Neural cell (in vitro differentiated cells): ENCODE results near the gene INMT. TPM values are rescaled to one million over a fixed set of nuclear protein-coding genes. Genes with fewer than 3 reads are reported as not detected.

Experiments
- H2AFZ ChIP-seq: fragments of 200-600, 300-800 bp; sonication (generic), shearing (Covaris generic); 2 replicates; pipeline ENCODE4 v1.6.0; 2014; ENCODE audit warnings: low read depth, mild to moderate bottlenecking, antibody characterized with exemption, low read length, moderate library complexity
- H3F3A ChIP-seq: fragments of 200-600 bp; shearing (Covaris generic); 2 replicates; pipeline ENCODE4 v1.6.1; 2016; ENCODE audit warnings: mild to moderate bottlenecking, moderate library complexity, mixed read lengths, antibody characterized with exemption, low read length; ENCODE audit not compliant: insufficient read depth, poor library complexity, severe bottlenecking
- H3K27ac ChIP-seq: fragments of 200-600, 300-800 bp; sonication (generic), shearing (Covaris generic); 2 replicates; pipeline ENCODE4 v1.5.1; 2014; ENCODE audit warnings: mild to moderate bottlenecking, low read length, moderate library complexity
- H3K27me3 ChIP-seq: fragments of 300-800, 200-600 bp; sonication (generic), shearing (Covaris generic); 2 replicates; pipeline ENCODE4 v1.6.0; 2014; ENCODE audit warnings: mild to moderate bottlenecking, low read depth, low read length, moderate library complexity; ENCODE audit not compliant: insufficient read depth
- H3K36me3 ChIP-seq: fragments of 300-800, 200-600 bp; sonication (generic), shearing (Covaris generic); 2 replicates; pipeline ENCODE4 v1.5.1; 2014; ENCODE audit warnings: mild to moderate bottlenecking, antibody characterized with exemption, low read length, moderate library complexity; ENCODE audit not compliant: insufficient read depth
- H3K4me2 ChIP-seq: fragments of 300-800, 200-600 bp; sonication (generic), shearing (Covaris generic); 2 replicates; pipeline ENCODE4 v1.6.0; 2014; ENCODE audit warnings: mild to moderate bottlenecking, low read length
- H3K4me3 ChIP-seq: fragments of 300-800, 200-600 bp; sonication (generic), shearing (Covaris generic); 2 replicates; pipeline ENCODE4 v1.5.1; 2014; ENCODE audit warnings: mild to moderate bottlenecking, low read length, moderate library complexity
- H3K79me2 ChIP-seq: fragments of 200-600 bp; shearing (Covaris generic); replicated peaks from 2 replicates; pipeline ENCODE4 v1.6.0; 2014; ENCODE audit warnings: mild to moderate bottlenecking, low read length, moderate library complexity; ENCODE audit not compliant: insufficient read depth
- H3K9ac ChIP-seq: fragments of 300-800, 200-600 bp; sonication (generic), shearing (Covaris generic); 2 replicates; pipeline ENCODE4 v1.6.1; 2016; ENCODE audit warnings: mild to moderate bottlenecking, low read length, mixed read lengths
- H3K9me2 ChIP-seq: fragments of 200-600 bp; shearing (Covaris generic); 2 replicates; pipeline ENCODE4 v1.6.1; 2016; ENCODE audit warnings: mild to moderate bottlenecking, low read length, mixed read lengths; ENCODE audit not compliant: insufficient read depth
- H3K9me3 ChIP-seq: fragments of 200-600, 300-800 bp; sonication (generic), shearing (Covaris generic); 2 replicates; pipeline ENCODE4 v1.6.1; 2016; ENCODE audit warnings: mild to moderate bottlenecking, mixed run types, low read length, moderate library complexity, mixed read lengths
- H4K20me1 ChIP-seq: fragments of 200-600 bp; shearing (Covaris generic); 2 replicates; pipeline ENCODE4 v1.6.1; 2016; ENCODE audit warnings: mild to moderate bottlenecking, mixed run types; ENCODE audit not compliant: insufficient read depth
- RAD21 ChIP-seq: fragments of 450-650 bp; conservative IDR thresholded peaks from 2 replicates; pipeline ENCODE4 v1.6.1; 2014; ENCODE audit warnings: antibody characterized with exemption, mild to moderate bottlenecking, moderate library complexity
- TAF1 ChIP-seq: IDR thresholded peaks from 2 replicates; pipeline ENCODE4 v1.6.1; 2012; ENCODE audit warnings: low read depth
- polyA plus RNA-seq: library from polyadenylated mRNA; depleted of rRNA; stranded (reverse); fragments of >200 nt; gene quantifications from 2 replicates; pipeline ENCODE4 v1.2.3, GENCODE V29; 2014
- TF ChIP-seq, protein P1 (sequence below): fragments of 450-650 bp; IDR thresholded peaks from 2 replicates; pipeline ENCODE4 v1.5.1; 2014; ENCODE audit warnings: antibody characterized with exemption, mild to moderate bottlenecking, moderate library complexity; ENCODE audit not compliant: poor library complexity, severe bottlenecking
- TF ChIP-seq, protein P2 (sequence below): IDR thresholded peaks from 2 replicates; pipeline ENCODE4 v1.6.1; 2012; ENCODE audit warnings: borderline replicate concordance

INMT gene
- polyA plus RNA-seq, 1 donor from 2014 or later: 0.66 TPM

DNA sequence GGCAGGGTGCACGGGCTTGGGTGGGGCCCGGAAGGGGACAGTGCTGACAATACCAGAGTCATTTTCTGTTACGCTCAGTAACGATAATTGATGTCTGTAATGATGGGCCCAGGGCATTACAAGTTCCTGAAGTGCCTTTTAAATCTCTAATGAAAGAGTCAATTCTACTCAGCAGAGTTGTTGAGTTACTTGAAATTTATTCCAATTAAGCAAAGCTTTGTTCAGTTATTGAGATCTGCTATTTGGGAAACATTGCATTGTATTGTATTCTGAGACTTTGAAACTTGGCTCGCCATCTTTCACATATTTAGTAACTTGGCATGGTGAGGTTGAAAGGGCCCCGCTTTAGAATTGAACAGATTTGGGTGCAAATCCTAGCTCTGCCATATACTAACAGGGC is 54.0 kb downstream of the INMT start:
- no peak overlapping the region for H3K27ac ChIP-seq

More for the DNA sequence above, 54.0 kb downstream of the INMT start:
- TF ChIP-seq RAD21: no peak
- TF ChIP-seq, protein P1, sequence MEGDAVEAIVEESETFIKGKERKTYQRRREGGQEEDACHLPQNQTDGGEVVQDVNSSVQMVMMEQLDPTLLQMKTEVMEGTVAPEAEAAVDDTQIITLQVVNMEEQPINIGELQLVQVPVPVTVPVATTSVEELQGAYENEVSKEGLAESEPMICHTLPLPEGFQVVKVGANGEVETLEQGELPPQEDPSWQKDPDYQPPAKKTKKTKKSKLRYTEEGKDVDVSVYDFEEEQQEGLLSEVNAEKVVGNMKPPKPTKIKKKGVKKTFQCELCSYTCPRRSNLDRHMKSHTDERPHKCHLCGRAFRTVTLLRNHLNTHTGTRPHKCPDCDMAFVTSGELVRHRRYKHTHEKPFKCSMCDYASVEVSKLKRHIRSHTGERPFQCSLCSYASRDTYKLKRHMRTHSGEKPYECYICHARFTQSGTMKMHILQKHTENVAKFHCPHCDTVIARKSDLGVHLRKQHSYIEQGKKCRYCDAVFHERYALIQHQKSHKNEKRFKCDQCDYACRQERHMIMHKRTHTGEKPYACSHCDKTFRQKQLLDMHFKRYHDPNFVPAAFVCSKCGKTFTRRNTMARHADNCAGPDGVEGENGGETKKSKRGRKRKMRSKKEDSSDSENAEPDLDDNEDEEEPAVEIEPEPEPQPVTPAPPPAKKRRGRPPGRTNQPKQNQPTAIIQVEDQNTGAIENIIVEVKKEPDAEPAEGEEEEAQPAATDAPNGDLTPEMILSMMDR: no peak
- no peak for TF ChIP-seq TAF1
- TF ChIP-seq, protein P2, sequence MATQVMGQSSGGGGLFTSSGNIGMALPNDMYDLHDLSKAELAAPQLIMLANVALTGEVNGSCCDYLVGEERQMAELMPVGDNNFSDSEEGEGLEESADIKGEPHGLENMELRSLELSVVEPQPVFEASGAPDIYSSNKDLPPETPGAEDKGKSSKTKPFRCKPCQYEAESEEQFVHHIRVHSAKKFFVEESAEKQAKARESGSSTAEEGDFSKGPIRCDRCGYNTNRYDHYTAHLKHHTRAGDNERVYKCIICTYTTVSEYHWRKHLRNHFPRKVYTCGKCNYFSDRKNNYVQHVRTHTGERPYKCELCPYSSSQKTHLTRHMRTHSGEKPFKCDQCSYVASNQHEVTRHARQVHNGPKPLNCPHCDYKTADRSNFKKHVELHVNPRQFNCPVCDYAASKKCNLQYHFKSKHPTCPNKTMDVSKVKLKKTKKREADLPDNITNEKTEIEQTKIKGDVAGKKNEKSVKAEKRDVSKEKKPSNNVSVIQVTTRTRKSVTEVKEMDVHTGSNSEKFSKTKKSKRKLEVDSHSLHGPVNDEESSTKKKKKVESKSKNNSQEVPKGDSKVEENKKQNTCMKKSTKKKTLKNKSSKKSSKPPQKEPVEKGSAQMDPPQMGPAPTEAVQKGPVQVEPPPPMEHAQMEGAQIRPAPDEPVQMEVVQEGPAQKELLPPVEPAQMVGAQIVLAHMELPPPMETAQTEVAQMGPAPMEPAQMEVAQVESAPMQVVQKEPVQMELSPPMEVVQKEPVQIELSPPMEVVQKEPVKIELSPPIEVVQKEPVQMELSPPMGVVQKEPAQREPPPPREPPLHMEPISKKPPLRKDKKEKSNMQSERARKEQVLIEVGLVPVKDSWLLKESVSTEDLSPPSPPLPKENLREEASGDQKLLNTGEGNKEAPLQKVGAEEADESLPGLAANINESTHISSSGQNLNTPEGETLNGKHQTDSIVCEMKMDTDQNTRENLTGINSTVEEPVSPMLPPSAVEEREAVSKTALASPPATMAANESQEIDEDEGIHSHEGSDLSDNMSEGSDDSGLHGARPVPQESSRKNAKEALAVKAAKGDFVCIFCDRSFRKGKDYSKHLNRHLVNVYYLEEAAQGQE: no peak
- Histone ChIP-seq H3F3A (no peaks in the 10 kb centered on the region), H3K4me2 (no peak overlapping the region), H3K4me3 (no peak overlapping the region), H2AFZ (no peak overlapping the region), H3K36me3 (no peaks in the 10 kb centered on the region), H3K79me2 (no peaks in the 10 kb centered on the region), H3K27me3 (no peaks in the 10 kb centered on the region), H3K9me2 (no peaks in the 10 kb centered on the region), H3K9me3 (no peaks in the 10 kb centered on the region), H4K20me1 (no peaks in the 10 kb centered on the region), H3K9ac (no peak overlapping the region)

Other genes starting within 250 kb of the INMT start
- gene GGCT, start 247.3 kb upstream of the INMT start, polyA plus RNA-seq: 39.8 and 40.5 TPM in 2 replicates
- gene GARS1, start 157.3 kb upstream of the INMT start, polyA plus RNA-seq: 90.8 and 99.1 TPM in 2 replicates
- 0.15 and 0.42 TPM in 2 replicates for gene CRHR2, start 69.7 kb upstream of the INMT start, polyA plus RNA-seq
- 1.0 and 1.6 TPM in 2 replicates for gene MINDY4, start 19.3 kb downstream of the INMT start, polyA plus RNA-seq
- gene AQP1, start 159.7 kb downstream of the INMT start, polyA plus RNA-seq: 0.72 and 3.2 TPM in 2 replicates
- not detected in 2 replicates for gene GHRHR, start 211.8 kb downstream of the INMT start, polyA plus RNA-seq